ENCODE data around the gene GAB1. TPM values are rescaled to one million over a fixed set of nuclear protein-coding genes. Genes with fewer than 3 reads are reported as not detected.

Gene GAB1
- total and polyA plus RNA-seq, 2 of the 13 experiments (the other 11 are each of a cell fraction or from before 2014, with no cell fraction given): 8.7 to 14.7 TPM

GRCh38 chr4:143362349-143363046 is 25.8 kb downstream of the GAB1 start (continued):
- TF ChIP-seq ZHX2 (IDR thresholded peaks at IDR 0.05; ENCODE audit: low read depth) (no peak), ZHX2 (CRISPR knock-in tag; IDR thresholded peaks at IDR 0.05; ENCODE audit: borderline replicate concordance) (no peak), CENPT (CRISPR knock-in tag; IDR thresholded peaks at IDR 0.05; ENCODE audit: low read depth) (no peak)

- peaks cover 2% of the 10 kb centered on the region; the same call in 1 of the 2 replicates for H4K20me1 ChIP-seq (ENCODE audit: insufficient read depth, low read length)
- 98% methylated on average over 3 of the region's 3 CpGs for WGBS (ENCODE audit: low lambda C conversion rate)
- in situ Hi-C loops (cut with HindIII; ENCODE audit: extremely low pct_ligation_motif_present, low pct_unique_long_range_greater_than_20kb) (no loop called here), intact Hi-C loops (cut with micrococcal nuclease; ENCODE audit: unreplicated experiment) (no loop called here)
- no peak overlapping the region for H3K4me3 ChIP-seq (replicated peaks in 1 of 3; ENCODE audit: insufficient read depth in 1 of 3, low read depth in 2 of 3, low read length in 3 of 3)
- TF ChIP-seq ZNF33A (CRISPR knock-in tag; IDR thresholded peaks at IDR 0.05; ENCODE audit: borderline replicate concordance): no peak
- no peak for TF ChIP-seq ZNF616 (CRISPR knock-in tag; IDR thresholded peaks at IDR 0.05; ENCODE audit: low read depth)
- TF ChIP-seq AGO2 (optimal IDR thresholded peaks at IDR 0.05; ENCODE audit: low read depth, low read length): no peak
- no peaks in the 10 kb centered on the region for H3K36me3 ChIP-seq (replicated peaks in 1 of 2; ENCODE audit: control insufficient read depth in 1 of 2, insufficient read depth in 2 of 2, low read length in 2 of 2)
- ChIA-PET CTCF (ENCODE audit: low intra/inter-chr PET ratio, low total read pairs) (no interaction called here), POLR2A (no interaction called here)
- H2AFZ ChIP-seq (ENCODE audit: low read length): no peak overlapping the region
- H3K4me1 ChIP-seq (ENCODE audit: insufficient read depth, low read length): peaks cover 26% of the 10 kb centered on the region
- H3K9me3 ChIP-seq (ENCODE audit: low read length): no peaks in the 10 kb centered on the region
- no peak for ATAC-seq
- no peak for DNase-seq (ENCODE audit: low spot score)
- H3K27me3 ChIP-seq (ENCODE audit: control insufficient read depth in 1 of 2, insufficient read depth in 2 of 2, low read length in 2 of 2): no peaks in the 10 kb centered on the region
- H3K9ac ChIP-seq (ENCODE audit: insufficient read depth, low read depth, low read length): no peak overlapping the region
- BruUV-seq (replicated peaks): no TSS peak
- peaks cover 19% of the 10 kb centered on the region for H3K79me2 ChIP-seq (ENCODE audit: insufficient read depth, low read length)
- no peak overlapping the region for H3K4me2 ChIP-seq (ENCODE audit: low read depth, low read length)
- no peak overlapping the region for H3K27ac ChIP-seq (ENCODE audit: extremely low read length, insufficient read depth, low read length)
- no peak for FAIRE-seq
Measured at GRCh38 chr4:143363332-143363731, 26.7 kb downstream of the GAB1 start.
